Neural progenitor cell (in vitro differentiated cells): ENCODE data around the gene CLINT1.

Experiments used
- EZH2phosphoT487 ChIP-seq: fragments of 200-600 bp; sonication (generic); IDR thresholded peaks from 2 replicates; pipeline ENCODE4 v1.6.1; 2017; ENCODE audit warnings: antibody characterized with exemption
- TF ChIP-seq, protein P1 (sequence below): fragments of 200-600 bp; sonication (generic); IDR thresholded peaks from 2 replicates; pipeline ENCODE4 v1.5.1; 2017; ENCODE audit warnings: antibody characterized with exemption, mild to moderate bottlenecking

DNA sequence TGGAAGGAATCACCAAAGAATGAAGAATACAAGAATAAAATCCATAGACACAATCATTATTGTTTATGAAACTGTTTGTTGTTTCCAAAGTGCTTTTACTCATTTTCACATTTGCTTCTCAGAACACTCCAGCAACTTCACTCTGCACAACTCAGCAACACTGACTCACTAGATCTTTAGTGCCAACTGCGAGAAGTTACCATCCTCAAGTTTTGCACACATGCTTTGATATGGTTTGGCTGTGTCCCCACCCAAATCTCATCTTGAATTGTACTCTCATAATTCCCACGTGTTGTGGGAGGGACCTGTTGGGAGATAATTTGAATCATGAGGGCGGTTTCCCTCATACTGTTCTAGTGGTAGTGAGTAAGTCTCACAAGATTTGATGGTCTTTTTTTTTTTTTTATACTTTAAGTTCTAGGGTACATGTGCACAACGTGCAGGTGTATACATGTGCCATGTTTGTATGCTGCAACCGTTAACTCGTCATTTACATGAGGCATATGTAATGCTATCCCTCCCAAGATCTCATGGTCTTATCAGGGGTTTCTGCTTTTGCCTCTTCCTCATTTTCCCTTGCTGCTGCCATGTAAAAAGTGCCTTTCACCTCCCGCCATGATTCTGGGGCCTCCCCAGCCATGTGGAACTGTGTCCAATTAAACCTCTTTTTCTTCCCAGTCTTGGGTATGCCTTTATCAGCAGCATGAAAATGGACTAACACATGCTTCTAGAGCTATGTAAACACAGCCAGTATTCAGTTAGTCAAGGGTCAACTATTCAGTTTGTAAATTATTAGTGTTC lies 36.9 kb downstream of the CLINT1 start:
- TF ChIP-seq, protein P1, sequence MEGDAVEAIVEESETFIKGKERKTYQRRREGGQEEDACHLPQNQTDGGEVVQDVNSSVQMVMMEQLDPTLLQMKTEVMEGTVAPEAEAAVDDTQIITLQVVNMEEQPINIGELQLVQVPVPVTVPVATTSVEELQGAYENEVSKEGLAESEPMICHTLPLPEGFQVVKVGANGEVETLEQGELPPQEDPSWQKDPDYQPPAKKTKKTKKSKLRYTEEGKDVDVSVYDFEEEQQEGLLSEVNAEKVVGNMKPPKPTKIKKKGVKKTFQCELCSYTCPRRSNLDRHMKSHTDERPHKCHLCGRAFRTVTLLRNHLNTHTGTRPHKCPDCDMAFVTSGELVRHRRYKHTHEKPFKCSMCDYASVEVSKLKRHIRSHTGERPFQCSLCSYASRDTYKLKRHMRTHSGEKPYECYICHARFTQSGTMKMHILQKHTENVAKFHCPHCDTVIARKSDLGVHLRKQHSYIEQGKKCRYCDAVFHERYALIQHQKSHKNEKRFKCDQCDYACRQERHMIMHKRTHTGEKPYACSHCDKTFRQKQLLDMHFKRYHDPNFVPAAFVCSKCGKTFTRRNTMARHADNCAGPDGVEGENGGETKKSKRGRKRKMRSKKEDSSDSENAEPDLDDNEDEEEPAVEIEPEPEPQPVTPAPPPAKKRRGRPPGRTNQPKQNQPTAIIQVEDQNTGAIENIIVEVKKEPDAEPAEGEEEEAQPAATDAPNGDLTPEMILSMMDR: no peak
- no peak for TF ChIP-seq EZH2phosphoT487
